BJ (cell line): ENCODE measurements around the gene SPPL2B. TPM values are rescaled to one million over a fixed set of nuclear protein-coding genes. Genes with fewer than 3 reads are reported as not detected.

ENCODE experiments used
- CTCF ChIA-PET: fragments of 350-600 bp; formaldehyde crosslinking; extraction: SDS; loops from one replicate; lab custom pipeline; 2021; ENCODE audit warnings: antibody characterized with exemption, inconsistent platforms; lab: Yijun Ruan, JAX
- POLR2A ChIA-PET: fragments of 300-600 bp; sonication (Branson Sonifier 250); formaldehyde crosslinking; extraction: SDS; loops from one replicate; lab custom pipeline; 2021; ENCODE audit warnings: antibody characterized with exemption; lab: Charles Lee
- DNase-seq: peaks from one replicate; pipeline ENCODE4 v3.0.0-alpha.2; 2011; ENCODE audit warnings: low read depth
- H3K27me3 ChIP-seq: 2 replicates; pipeline ENCODE4 v1.6.0; 2011; ENCODE audit warnings: low read length; ENCODE audit not compliant: control insufficient read depth, insufficient read depth
- H3K36me3 ChIP-seq: 2 replicates; pipeline ENCODE4 v1.5.1; 2011; ENCODE audit warnings: low read length; ENCODE audit not compliant: control insufficient read depth, insufficient read depth
- H3K4me3 ChIP-seq: 2 replicates; pipeline ENCODE4 v1.5.1; 2011; ENCODE audit warnings: low read depth, mild to moderate bottlenecking, control low read depth, low read length
- CTCF ChIP-seq: IDR thresholded peaks from 2 replicates; pipeline ENCODE4 v1.5.1; 2011; ENCODE audit warnings: low read depth, mild to moderate bottlenecking, control low read depth, inconsistent platforms, low read length, moderate library complexity; ENCODE audit not compliant: insufficient read depth
- polyA plus RNA-seq: library from polyadenylated mRNA; depleted of rRNA; stranded (reverse); fragments of >200 nt; gene quantifications from 2 replicates; pipeline ENCODE4 v1.2.3, GENCODE V29; 2011

The SPPL2B gene
- polyA plus RNA-seq, 1 experiment, result 24.9 TPM

- POLR2A ChIA-PET, result no interaction called here
- TF ChIP-seq CTCF, result no peak
- DNase-seq, result no peak
- no peaks in the 10 kb centered on the region for H3K36me3 ChIP-seq
- CTCF ChIA-PET, result interaction anchor here (1.3 kb wide), 1 partner anchor 10 kb away, joined by 3 read pairs; no protein-coding TSS in a partner anchor
- H3K4me3 ChIP-seq, result no peak overlapping the region
- H3K27me3 ChIP-seq, result peaks cover 15% of the 10 kb centered on the region
Measured at GRCh38 chr19:2362970-2363300, 34.5 kb downstream of the SPPL2B start.

- no peak for TF ChIP-seq CTCF
Measured at GRCh38 chr19:2363419-2363818, 34.9 kb downstream of the SPPL2B start.

GRCh38 chr19:2365201-2365970 is 36.9 kb downstream of the SPPL2B start:
- peaks cover 8% of the 10 kb centered on the region for H3K27me3 ChIP-seq
- ChIA-PET CTCF (interaction anchor here (0.7 kb wide), 1 partner anchor 16 kb away, joined by 3 read pairs; no protein-coding TSS in a partner anchor), POLR2A (no interaction called here)
- no peak overlapping the region for H3K4me3 ChIP-seq
- no peak for TF ChIP-seq CTCF
- no peaks in the 10 kb centered on the region for H3K36me3 ChIP-seq
- no peak for DNase-seq

More at GRCh38 chr19:2363419-2363818, 34.9 kb downstream of the SPPL2B start:
- ChIA-PET CTCF (interaction anchor here (0.7 to 1.3 kb wide), 2 partner anchors 10 to 35 kb away, joined by 3 read pairs; partner anchors contain the start of gene LSM7), POLR2A (no interaction called here)
- Histone ChIP-seq H3K27me3 (peaks cover 15% of the 10 kb centered on the region), H3K36me3 (no peaks in the 10 kb centered on the region), H3K4me3 (no peak overlapping the region)
- DNase-seq, result no peak

- no peak for TF ChIP-seq CTCF
- DNase-seq, result no peak
- Histone ChIP-seq H3K36me3 (no peaks in the 10 kb centered on the region), H3K4me3 (no peak overlapping the region), H3K27me3 (no peaks in the 10 kb centered on the region)
- ChIA-PET CTCF (interaction anchor here (1.0 to 1.5 kb wide), 2 partner anchors 38 to 56 kb away, joined by 3 to 6 read pairs; no protein-coding TSS in a partner anchor), POLR2A (no interaction called here)
Measured at GRCh38 chr19:2371656-2372055, 43.2 kb downstream of the SPPL2B start.

GRCh38 chr19:2372076-2372612 is 43.7 kb downstream of the SPPL2B start:
- CTCF ChIA-PET, result interaction anchor here (1.0 to 1.5 kb wide), 2 partner anchors 38 to 56 kb away, joined by 3 to 6 read pairs; no protein-coding TSS in a partner anchor
- Histone ChIP-seq H3K4me3 (no peak overlapping the region), H3K27me3 (no peaks in the 10 kb centered on the region), H3K36me3 (no peaks in the 10 kb centered on the region)
- DNase-seq, result no peak
- POLR2A ChIA-PET, result no interaction called here
- TF ChIP-seq CTCF, result no peak
